HG03469 (cell line): ENCODE measurements around the gene KLF18.
"Not testable (repeated sequence)": the region's sequence is repeated elsewhere in the genome, so short reads cannot be mapped to it uniquely, and the experiment has no call there.

Source experiments
- ATAC-seq: cut with Tn5 transposase; IDR thresholded peaks from one replicate; pipeline ENCODE4 v1.9.1; 2021; ENCODE audit warnings: mild to moderate bottlenecking, moderate library complexity, moderate number of reproducible peaks; ENCODE audit not compliant: unreplicated experiment

The KLF18 gene

GRCh38 chr1:44129616-44130500, 11.6 kb downstream of the KLF18 start:
- no peak for ATAC-seq

- ATAC-seq: no peak
These were observed 21.0 kb downstream of the KLF18 start for GRCh38 chr1:44120398-44120949.

GRCh38 chr1:44119525-44119924, 21.9 kb downstream of the KLF18 start:
- no peak for ATAC-seq

GRCh38 chr1:44118682-44119081, 22.7 kb downstream of the KLF18 start, which contains the start of gene KLF17:
Gene KLF17, plus strand, starts transcription at chr1:44118821. Its CDS starts 87 bp downstream, at chr1:44118908.
- no peak for ATAC-seq

- ATAC-seq: not testable (repeated sequence)
These were observed 24.2 kb downstream of the KLF18 start for GRCh38 chr1:44117272-44117671.

GRCh38 chr1:44114098-44114497, 27.3 kb downstream of the KLF18 start:
- no peak for ATAC-seq

GRCh38 chr1:44113095-44113609, 28.3 kb downstream of the KLF18 start:
- no peak for ATAC-seq

- no peak for ATAC-seq
These were observed 28.9 kb downstream of the KLF18 start for GRCh38 chr1:44112486-44112885.

GRCh38 chr1:44111861-44112260, 29.6 kb downstream of the KLF18 start:
- no peak for ATAC-seq

- ATAC-seq: no peak
These were observed 30.5 kb downstream of the KLF18 start for GRCh38 chr1:44110916-44111315.

- no peak for ATAC-seq
These were observed 32.5 kb downstream of the KLF18 start for GRCh38 chr1:44108971-44109370.

- no peak for ATAC-seq
These were observed 33.2 kb downstream of the KLF18 start for GRCh38 chr1:44108241-44108640.

GRCh38 chr1:44105810-44106209, 35.6 kb downstream of the KLF18 start:
- no peak for ATAC-seq

GRCh38 chr1:44103270-44104131, 37.9 kb downstream of the KLF18 start:
- no peak for ATAC-seq

- no peak for ATAC-seq
These were observed 40.1 kb downstream of the KLF18 start for GRCh38 chr1:44101328-44101727.

GRCh38 chr1:44100183-44100868, 41.1 kb downstream of the KLF18 start:
- ATAC-seq: no peak

- no peak for ATAC-seq
These were observed 47.4 kb downstream of the KLF18 start for GRCh38 chr1:44094047-44094446.

GRCh38 chr1:44090429-44091252, 50.8 kb downstream of the KLF18 start:
- ATAC-seq: no peak

GRCh38 chr1:44089371-44090048, 51.9 kb downstream of the KLF18 start:
- no peak for ATAC-seq
